ENCODE measurements around the gene ACOT11.

ACOT11 gene

GRCh38 chr1:54574158-54574778 is 26.2 kb downstream of the ACOT11 start:
- H3K36me3 ChIP-seq (ENCODE audit: control insufficient read depth, insufficient read depth, low read length): no peaks in the 10 kb centered on the region
- no peaks in the 10 kb centered on the region for H3K4me1 ChIP-seq (ENCODE audit: control insufficient read depth, insufficient read depth, low read length, poor library complexity, severe bottlenecking)
- no peaks in the 10 kb centered on the region for H3K27me3 ChIP-seq (replicated peaks; ENCODE audit: control insufficient read depth, insufficient read depth, low read length, poor library complexity, severe bottlenecking)
- no peak for DNase-seq
- H3K9me3 ChIP-seq (ENCODE audit: control insufficient read depth, low read length): no peaks in the 10 kb centered on the region
- H3K27ac ChIP-seq (ENCODE audit: insufficient read depth, low read length, poor library complexity, severe bottlenecking): no peak overlapping the region
- H3K4me3 ChIP-seq (ENCODE audit: insufficient read depth, low read depth, low read length, poor library complexity, severe bottlenecking): no peak overlapping the region

GRCh38 chr1:54575161-54575560 is 27.1 kb downstream of the ACOT11 start:
- no peak overlapping the region for H3K4me3 ChIP-seq (ENCODE audit: insufficient read depth, low read depth, low read length, poor library complexity, severe bottlenecking)
- H3K4me1 ChIP-seq (ENCODE audit: control insufficient read depth, insufficient read depth, low read length, poor library complexity, severe bottlenecking): no peaks in the 10 kb centered on the region
- H3K27ac ChIP-seq (ENCODE audit: insufficient read depth, low read length, poor library complexity, severe bottlenecking): no peak overlapping the region
- no peaks in the 10 kb centered on the region for H3K36me3 ChIP-seq (ENCODE audit: control insufficient read depth, insufficient read depth, low read length)
- no peaks in the 10 kb centered on the region for H3K27me3 ChIP-seq (replicated peaks; ENCODE audit: control insufficient read depth, insufficient read depth, low read length, poor library complexity, severe bottlenecking)
- no peak for DNase-seq
- H3K9me3 ChIP-seq (ENCODE audit: control insufficient read depth, low read length): no peaks in the 10 kb centered on the region

- Histone ChIP-seq H3K4me1 (ENCODE audit: control insufficient read depth, insufficient read depth, low read length, poor library complexity, severe bottlenecking) (no peaks in the 10 kb centered on the region), H3K27me3 (replicated peaks; ENCODE audit: control insufficient read depth, insufficient read depth, low read length, poor library complexity, severe bottlenecking) (no peaks in the 10 kb centered on the region), H3K27ac (ENCODE audit: insufficient read depth, low read length, poor library complexity, severe bottlenecking) (no peak overlapping the region), H3K4me3 (ENCODE audit: insufficient read depth, low read depth, low read length, poor library complexity, severe bottlenecking) (no peak overlapping the region), H3K9me3 (ENCODE audit: control insufficient read depth, low read length) (no peaks in the 10 kb centered on the region), H3K36me3 (ENCODE audit: control insufficient read depth, insufficient read depth, low read length) (no peaks in the 10 kb centered on the region)
- no peak for DNase-seq
Observed at GRCh38 chr1:54575605-54576290, 27.7 kb downstream of the ACOT11 start.

- no peaks in the 10 kb centered on the region for H3K4me1 ChIP-seq (ENCODE audit: control insufficient read depth, insufficient read depth, low read length, poor library complexity, severe bottlenecking)
- H3K9me3 ChIP-seq (ENCODE audit: control insufficient read depth, low read length): no peaks in the 10 kb centered on the region
- H3K4me3 ChIP-seq (ENCODE audit: insufficient read depth, low read depth, low read length, poor library complexity, severe bottlenecking): no peak overlapping the region
- DNase-seq: no peak
- no peaks in the 10 kb centered on the region for H3K27me3 ChIP-seq (replicated peaks; ENCODE audit: control insufficient read depth, insufficient read depth, low read length, poor library complexity, severe bottlenecking)
- no peak overlapping the region for H3K27ac ChIP-seq (ENCODE audit: insufficient read depth, low read length, poor library complexity, severe bottlenecking)
- no peaks in the 10 kb centered on the region for H3K36me3 ChIP-seq (ENCODE audit: control insufficient read depth, insufficient read depth, low read length)
Observed at GRCh38 chr1:54577612-54578011, 29.6 kb downstream of the ACOT11 start.

- no peaks in the 10 kb centered on the region for H3K4me1 ChIP-seq (ENCODE audit: control insufficient read depth, insufficient read depth, low read length, poor library complexity, severe bottlenecking)
- no peaks in the 10 kb centered on the region for H3K27me3 ChIP-seq (replicated peaks; ENCODE audit: control insufficient read depth, insufficient read depth, low read length, poor library complexity, severe bottlenecking)
- H3K4me3 ChIP-seq (ENCODE audit: insufficient read depth, low read depth, low read length, poor library complexity, severe bottlenecking): no peak overlapping the region
- no peak overlapping the region for H3K27ac ChIP-seq (ENCODE audit: insufficient read depth, low read length, poor library complexity, severe bottlenecking)
- no peaks in the 10 kb centered on the region for H3K36me3 ChIP-seq (ENCODE audit: control insufficient read depth, insufficient read depth, low read length)
- no peak for DNase-seq
- H3K9me3 ChIP-seq (ENCODE audit: control insufficient read depth, low read length): no peaks in the 10 kb centered on the region
Observed at GRCh38 chr1:54579337-54579781, 31.3 kb downstream of the ACOT11 start.

GRCh38 chr1:54580856-54581550 is 33.0 kb downstream of the ACOT11 start:
- no peak for DNase-seq
- H3K4me1 ChIP-seq (ENCODE audit: control insufficient read depth, insufficient read depth, low read length, poor library complexity, severe bottlenecking): no peaks in the 10 kb centered on the region
- no peaks in the 10 kb centered on the region for H3K27me3 ChIP-seq (replicated peaks; ENCODE audit: control insufficient read depth, insufficient read depth, low read length, poor library complexity, severe bottlenecking)
- H3K9me3 ChIP-seq (ENCODE audit: control insufficient read depth, low read length): no peaks in the 10 kb centered on the region
- no peaks in the 10 kb centered on the region for H3K36me3 ChIP-seq (ENCODE audit: control insufficient read depth, insufficient read depth, low read length)
- H3K27ac ChIP-seq (ENCODE audit: insufficient read depth, low read length, poor library complexity, severe bottlenecking): no peak overlapping the region
- H3K4me3 ChIP-seq (ENCODE audit: insufficient read depth, low read depth, low read length, poor library complexity, severe bottlenecking): no peak overlapping the region

- no peaks in the 10 kb centered on the region for H3K36me3 ChIP-seq (ENCODE audit: control insufficient read depth, insufficient read depth, low read length)
- DNase-seq: no peak
- no peaks in the 10 kb centered on the region for H3K9me3 ChIP-seq (ENCODE audit: control insufficient read depth, low read length)
- H3K4me3 ChIP-seq (ENCODE audit: insufficient read depth, low read depth, low read length, poor library complexity, severe bottlenecking): no peak overlapping the region
- H3K27me3 ChIP-seq (replicated peaks; ENCODE audit: control insufficient read depth, insufficient read depth, low read length, poor library complexity, severe bottlenecking): no peaks in the 10 kb centered on the region
- no peaks in the 10 kb centered on the region for H3K4me1 ChIP-seq (ENCODE audit: control insufficient read depth, insufficient read depth, low read length, poor library complexity, severe bottlenecking)
- no peak overlapping the region for H3K27ac ChIP-seq (ENCODE audit: insufficient read depth, low read length, poor library complexity, severe bottlenecking)
Observed at GRCh38 chr1:54581621-54582035, 33.6 kb downstream of the ACOT11 start.

- H3K4me1 ChIP-seq (ENCODE audit: control insufficient read depth, insufficient read depth, low read length, poor library complexity, severe bottlenecking): no peaks in the 10 kb centered on the region
- no peaks in the 10 kb centered on the region for H3K27me3 ChIP-seq (replicated peaks; ENCODE audit: control insufficient read depth, insufficient read depth, low read length, poor library complexity, severe bottlenecking)
- no peak overlapping the region for H3K4me3 ChIP-seq (ENCODE audit: insufficient read depth, low read depth, low read length, poor library complexity, severe bottlenecking)
- no peak overlapping the region for H3K27ac ChIP-seq (ENCODE audit: insufficient read depth, low read length, poor library complexity, severe bottlenecking)
- no peak for DNase-seq
- H3K9me3 ChIP-seq (ENCODE audit: control insufficient read depth, low read length): no peaks in the 10 kb centered on the region
- no peaks in the 10 kb centered on the region for H3K36me3 ChIP-seq (ENCODE audit: control insufficient read depth, insufficient read depth, low read length)
Observed at GRCh38 chr1:54582566-54583306, 34.7 kb downstream of the ACOT11 start.

GRCh38 chr1:54583307-54583686 is 35.3 kb downstream of the ACOT11 start:
- Histone ChIP-seq H3K36me3 (ENCODE audit: control insufficient read depth, insufficient read depth, low read length) (no peaks in the 10 kb centered on the region), H3K9me3 (ENCODE audit: control insufficient read depth, low read length) (no peaks in the 10 kb centered on the region), H3K4me3 (ENCODE audit: insufficient read depth, low read depth, low read length, poor library complexity, severe bottlenecking) (no peak overlapping the region), H3K27me3 (replicated peaks; ENCODE audit: control insufficient read depth, insufficient read depth, low read length, poor library complexity, severe bottlenecking) (no peaks in the 10 kb centered on the region), H3K27ac (ENCODE audit: insufficient read depth, low read length, poor library complexity, severe bottlenecking) (no peak overlapping the region), H3K4me1 (ENCODE audit: control insufficient read depth, insufficient read depth, low read length, poor library complexity, severe bottlenecking) (no peaks in the 10 kb centered on the region)
- no peak for DNase-seq

Data from effector memory CD4-positive, alpha-beta T cell (primary cell).